Neural progenitor cell (in vitro differentiated cells): Measurements from ENCODE around the gene GCNT2. TPM values are rescaled to one million over a fixed set of nuclear protein-coding genes. Genes with fewer than 3 reads are reported as not detected.

ENCODE experiments used
- DNase-seq: peaks from one replicate; pipeline ENCODE4 v3.0.0-alpha.2; 2016; ENCODE audit warnings: low spot score
- H2AFZ ChIP-seq: fragments of 200-600 bp; sonication (generic); replicated peaks from 2 replicates; pipeline ENCODE4 v1.6.1; 2016; ENCODE audit warnings: antibody characterized with exemption
- H3F3A ChIP-seq: fragments of 200-600 bp; sonication (generic); 2 replicates; pipeline ENCODE4 v1.6.1; 2016; ENCODE audit warnings: antibody characterized with exemption, low read depth
- H3K27ac ChIP-seq: fragments of 200-600 bp; sonication (generic); 2 replicates; pipeline ENCODE4 v1.5.1; 2016; ENCODE audit warnings: mild to moderate bottlenecking
- H3K27me3 ChIP-seq: fragments of 200-600 bp; sonication (generic); 2 replicates; pipeline ENCODE4 v1.6.1; 2016; ENCODE audit warnings: mild to moderate bottlenecking, moderate library complexity
- H3K36me3 ChIP-seq: fragments of 200-600 bp; sonication (generic); 2 replicates; pipeline ENCODE4 v1.5.1; 2016
- H3K4me1 ChIP-seq: fragments of 200-600 bp; sonication (generic); 2 replicates; pipeline ENCODE4 v1.6.1; 2016; ENCODE audit warnings: mixed run types
- H3K4me2 ChIP-seq: fragments of 200-600 bp; sonication (generic); 2 replicates; pipeline ENCODE4 v1.6.1; 2016
- H3K4me3 ChIP-seq: fragments of 200-600 bp; sonication (generic); 2 replicates; pipeline ENCODE4 v1.5.1; 2016
- H3K79me2 ChIP-seq: fragments of 200-600 bp; sonication (generic); 2 replicates; pipeline ENCODE4 v1.6.1; 2016; ENCODE audit warnings: low read depth
- H3K9ac ChIP-seq: fragments of 200-600 bp; sonication (generic); 2 replicates; pipeline ENCODE4 v1.6.1; 2016
- H3K9me3 ChIP-seq: fragments of 200-600 bp; sonication (generic); 2 replicates; pipeline ENCODE4 v1.5.1; 2016; ENCODE audit warnings: low read depth
- H4K20me1 ChIP-seq: fragments of 200-600 bp; sonication (generic); 2 replicates; pipeline ENCODE4 v1.6.1; 2016; ENCODE audit warnings: low read depth
- H3K27ac Mint-ChIP-seq: 3 replicates; pipeline ENCODE4 v1.8.0; 2021; ENCODE audit warnings: mixed read lengths
- H3K27me3 Mint-ChIP-seq: 2 replicates; pipeline ENCODE4 v1.8.0; 2022; ENCODE audit warnings: low read depth, mild to moderate bottlenecking, inconsistent platforms, moderate library complexity, mixed read lengths; ENCODE audit not compliant: insufficient read depth
- H3K36me3 Mint-ChIP-seq: 3 replicates; pipeline ENCODE4 v1.8.0; 2021; ENCODE audit warnings: mixed read lengths
- H3K4me1 Mint-ChIP-seq: 3 replicates; pipeline ENCODE4 v1.8.0; 2021; ENCODE audit warnings: mixed read lengths
- H3K4me3 Mint-ChIP-seq: 3 replicates; pipeline ENCODE4 v1.8.0; 2021; ENCODE audit warnings: mild to moderate bottlenecking, moderate library complexity, mixed read lengths
- H3K9me3 Mint-ChIP-seq: 3 replicates; pipeline ENCODE4 v1.8.0; 2020; ENCODE audit warnings: mixed read lengths
- CTCF ChIP-seq: fragments of 200-600 bp; sonication (generic); IDR thresholded peaks from 2 replicates; pipeline ENCODE4 v1.5.1; 2017; ENCODE audit warnings: antibody characterized with exemption, mild to moderate bottlenecking
- EZH2 ChIP-seq: fragments of 200-600 bp; sonication (generic); IDR thresholded peaks from 2 replicates; pipeline ENCODE4 v1.6.1; 2017; ENCODE audit warnings: antibody characterized with exemption, mild to moderate bottlenecking, moderate library complexity
- EZH2phosphoT487 ChIP-seq: fragments of 200-600 bp; sonication (generic); IDR thresholded peaks from 2 replicates; pipeline ENCODE4 v1.6.1; 2017; ENCODE audit warnings: antibody characterized with exemption
- total RNA-seq: library from RNA; depleted of rRNA; stranded (reverse); fragments of >200 nt; gene quantifications from 2 replicates; pipeline ENCODE4 v1.2.3, GENCODE V29; 2015; ENCODE audit warnings: low replicate concordance

Gene GCNT2
- total RNA-seq, 1 donor from 2014 or later, result 48.4 TPM

DNA sequence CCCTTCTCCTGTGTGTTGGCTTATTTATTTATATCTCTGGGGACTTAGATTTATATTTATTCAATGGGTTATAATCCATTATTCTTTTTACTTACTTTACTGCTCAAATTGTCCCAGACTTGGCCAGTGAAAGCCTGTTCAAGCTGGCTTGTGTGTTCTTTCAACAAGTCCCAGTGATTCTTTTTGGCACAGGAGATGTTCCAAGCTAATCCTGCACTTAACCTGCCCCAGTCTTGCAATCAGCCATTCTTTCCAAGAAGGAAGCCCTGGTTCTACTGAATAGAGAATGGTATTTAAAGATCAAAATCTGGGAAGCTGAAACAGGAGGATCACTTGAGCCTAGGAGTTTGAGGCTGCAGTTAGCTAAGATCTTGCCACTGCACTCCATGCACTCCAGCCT lies 26.7 kb downstream of the GCNT2 start:
- no peak for DNase-seq
- Histone ChIP-seq H3K27me3 (no peaks in the 10 kb centered on the region), H3K4me2 (peak overlapping the region; percentile 22), H2AFZ (no peak overlapping the region), H4K20me1 (no peaks in the 10 kb centered on the region), H3K4me1 (peaks cover 31% of the 10 kb centered on the region), H3K9ac (no peak overlapping the region), H3K27ac (peak overlapping the region; percentile 65), H3F3A (peaks cover 20% of the 10 kb centered on the region), H3K9me3 (no peaks in the 10 kb centered on the region), H3K79me2 (no peaks in the 10 kb centered on the region), H3K4me3 (no peak overlapping the region), H3K36me3 (no peaks in the 10 kb centered on the region)
- H3K9me3 Mint-ChIP-seq, result peaks cover 3% of the 10 kb centered on the region
- H3K27ac Mint-ChIP-seq, result no peak overlapping the region
- TF ChIP-seq EZH2phosphoT487, result no peak
- TF ChIP-seq CTCF, result no peak
- no peak for TF ChIP-seq EZH2
- no peaks in the 10 kb centered on the region for H3K4me1 Mint-ChIP-seq
- no peaks in the 10 kb centered on the region for H3K36me3 Mint-ChIP-seq
- H3K27me3 Mint-ChIP-seq, result no peaks in the 10 kb centered on the region
- no peak overlapping the region for H3K4me3 Mint-ChIP-seq

GRCh38 chr6:10550764-10551163 lies 29.6 kb downstream of the GCNT2 start:
- H3K36me3 ChIP-seq, result no peaks in the 10 kb centered on the region
- no peak overlapping the region for H3K9ac ChIP-seq
- no peaks in the 10 kb centered on the region for H3K9me3 Mint-ChIP-seq
- H3K27ac ChIP-seq, result no peak overlapping the region
- H3K4me1 Mint-ChIP-seq, result peaks cover 12% of the 10 kb centered on the region
- H3K9me3 ChIP-seq, result no peaks in the 10 kb centered on the region
- H3K27me3 ChIP-seq, result no peaks in the 10 kb centered on the region
- TF ChIP-seq EZH2, result no peak
- TF ChIP-seq CTCF, result no peak
- TF ChIP-seq EZH2phosphoT487, result no peak
- DNase-seq, result no peak
- peaks cover 34% of the 10 kb centered on the region for H3K4me1 ChIP-seq
- H3K79me2 ChIP-seq, result no peaks in the 10 kb centered on the region
- H3K4me2 ChIP-seq, result no peak overlapping the region
- no peak overlapping the region for H3K27ac Mint-ChIP-seq
- H4K20me1 ChIP-seq, result no peaks in the 10 kb centered on the region
- H3K36me3 Mint-ChIP-seq, result no peaks in the 10 kb centered on the region
- H3K4me3 ChIP-seq, result no peak overlapping the region
- H3F3A ChIP-seq, result peaks cover 28% of the 10 kb centered on the region
- H3K27me3 Mint-ChIP-seq, result peaks cover 6% of the 10 kb centered on the region
- no peak overlapping the region for H3K4me3 Mint-ChIP-seq
- H2AFZ ChIP-seq, result no peak overlapping the region

GRCh38 chr6:10552270-10552810 lies 31.2 kb downstream of the GCNT2 start:
- Histone ChIP-seq H3K79me2 (peaks cover 11% of the 10 kb centered on the region), H3K27me3 (no peaks in the 10 kb centered on the region), H2AFZ (no peak overlapping the region), H3K4me1 (peaks cover 41% of the 10 kb centered on the region), H3K36me3 (no peaks in the 10 kb centered on the region), H3F3A (peaks cover 41% of the 10 kb centered on the region), H3K4me3 (no peak overlapping the region), H3K9ac (no peak overlapping the region), H4K20me1 (no peaks in the 10 kb centered on the region), H3K4me2 (no peak overlapping the region), H3K9me3 (no peaks in the 10 kb centered on the region), H3K27ac (no peak overlapping the region)
- Mint-ChIP-seq H3K9me3 (no peaks in the 10 kb centered on the region), H3K27me3 (peaks cover 6% of the 10 kb centered on the region), H3K4me3 (no peak overlapping the region), H3K36me3 (no peaks in the 10 kb centered on the region), H3K4me1 (peaks cover 28% of the 10 kb centered on the region), H3K27ac (no peak overlapping the region)
- TF ChIP-seq CTCF (no peak), EZH2 (no peak)
- no peak for DNase-seq
